Ovary (tissue), 9 donors: ENCODE data around the gene HSD17B1. TPM values are rescaled to one million over a fixed set of nuclear protein-coding genes. Genes with fewer than 3 reads are reported as not detected.
"Not testable (repeated sequence)": the region's sequence is repeated elsewhere in the genome, so short reads cannot be mapped to it uniquely, and the experiment has no call there.

Experiments
- DNase-seq, 5 donors: peaks; one replicate each; pipeline ENCODE4 v3.0.0-alpha.2; 2019 to 2020
- H3K27ac ChIP-seq, 2 donors: fragments of 200-600 bp; one replicate each; pipeline versions ENCODE4 v1.5.1 to v1.8.0; 2019 to 2022
- H3K27me3 ChIP-seq: fragments of 200-600 bp; one replicate; pipeline ENCODE4 v1.8.0; 2022
- H3K36me3 ChIP-seq: fragments of 200-600 bp; sonication (generic); one replicate; pipeline ENCODE4 v1.5.1; 2019
- H3K4me1 ChIP-seq: one replicate; pipeline ENCODE4 v1.8.1; 2013; ENCODE audit warnings: mild to moderate bottlenecking, moderate library complexity; ENCODE audit not compliant: insufficient read depth
- H3K4me3 ChIP-seq: fragments of 200-600 bp; sonication (generic); one replicate; pipeline ENCODE4 v1.5.1; 2017
- H3K9me3 ChIP-seq, 2 donors: fragments of 200-600 bp in 1 of 2; sonication (generic) in 1 of 2; one replicate each; pipeline versions ENCODE4 v1.5.1 to v1.8.1; 2013 to 2019; ENCODE audit warnings: mild to moderate bottlenecking in 1 of 2, moderate library complexity in 1 of 2
- CTCF ChIP-seq, 3 donors: fragments of 450-650 bp in 2 of 3; fragments of 200-600 bp in 1 of 3; IDR thresholded peaks; one replicate each; pipeline versions ENCODE4 v1.5.1 to v1.8.0; 2016 to 2022; ENCODE audit warnings: antibody characterized with exemption in 3 of 3, mild to moderate bottlenecking in 1 of 3
- EP300 ChIP-seq: sonication (generic); formaldehyde crosslinking; IDR thresholded peaks from one replicate; pipeline ENCODE4 v1.6.1; 2017; ENCODE audit warnings: antibody characterized with exemption
- POLR2A ChIP-seq: fragments of 450-650 bp; IDR thresholded peaks from one replicate; pipeline ENCODE4 v1.6.1; 2017; ENCODE audit warnings: antibody characterized with exemption, mild to moderate bottlenecking, moderate library complexity
- WGBS, 3 donors: extraction: QIAGEN DNeasy Blood & Tissue Kit in 1 of 3; methylation state at CpG; one replicate each; pipeline versions ENCODE4 v1.1.5 to v1.1.7; 2013 to 2017; 5-methylcytosine and 5-hydroxymethylcytosine counted together
- intact Hi-C, 4 donors: fragments of 100-400 bp; cut with DNase I; formaldehyde crosslinking; loops; one replicate each; pipeline versions ENCODE4 v1.11.0 to v1.15.1; 2022 to 2023
- polyA plus RNA-seq, 2 donors: library from polyadenylated mRNA; stranded (reverse); fragments of 200-250 nt in 1 of 2; fragments of 350-450 nt in 1 of 2; fragmentation: Illumina TruSeq in 1 of 2; extraction: RNeasy Lipid Tissue Mini Kit (QIAGEN cat#74804) in 1 of 2; gene quantifications; one replicate each; pipeline ENCODE4 v1.2.3, GENCODE V29; 2013 to 2014
- total RNA-seq, 7 donors: library from RNA; depleted of rRNA in 2 of 7; stranded (reverse); fragments of >200 nt in 2 of 7; fragmentation: NEBNext Ultra II Directional in 3 of 7; extraction: Animal tissue kit (Norgen Biotek cat#: 25700) in 3 of 7; gene quantifications; one replicate each; pipeline versions ENCODE4 v1.1.0 to v1.2.4, GENCODE V29; 2016 to 2023
- donor health status: DM: no; HTN: no; CAD: no; lungs with moderate emphysema.
- donor health status: DM: no; HTN: no; CAD: no.
- donor health status: Bipolar disorder and iron deficiency.
- donor health status: DM: yes; HTN: yes; CAD: no.
- donor health status: DM: no; HTN: no; CAD: no.
- donor health status: DM: yes; HTN: yes; CAD: no.

Gene HSD17B1
- total and polyA plus RNA-seq, 9 donors: 2.1 to 18.1 (median 6.5) TPM

- DNase-seq: peak in 1 of 5 donors; percentile 48
- peak overlapping the region; percentile 83 for H3K4me3 ChIP-seq
- H3K27me3 ChIP-seq: no peaks in the 10 kb centered on the region
- no peaks in the 10 kb centered on the region for H3K36me3 ChIP-seq
- no peaks in the 10 kb centered on the region for H3K9me3 ChIP-seq
- H3K4me1 ChIP-seq: peaks cover 14% of the 10 kb centered on the region
- no peak for TF ChIP-seq CTCF (IDR thresholded peaks at IDR 0.05)
- peak overlapping the region; percentile 47 to 72 for H3K27ac ChIP-seq
- WGBS, 3 donors: 16 to 49% (median 25%) methylated on average over 15 to 16 of the region's 16 CpGs
- intact Hi-C loops: no loop called here
These were observed 1.1 kb downstream of the HSD17B1 start for GRCh38 chr17:42553866-42554249.

- peak overlapping the region; percentile 83 for H3K4me3 ChIP-seq
- peaks cover 14% of the 10 kb centered on the region for H3K4me1 ChIP-seq
- TF ChIP-seq POLR2A (peak; percentile 83), EP300 (peak; percentile 39), CTCF (IDR thresholded peaks at IDR 0.05) (peak in 1 of 3 donors; percentile 13)
- no peaks in the 10 kb centered on the region for H3K9me3 ChIP-seq
- 0 to 1% (median 1%) methylated on average over 40 to 82 of the region's 82 CpGs for WGBS, 3 donors
- no peaks in the 10 kb centered on the region for H3K27me3 ChIP-seq
- H3K36me3 ChIP-seq: no peaks in the 10 kb centered on the region
- DNase-seq: peak; percentile 90 to 94 (median 92)
- peak overlapping the region; percentile 47 to 72 for H3K27ac ChIP-seq
- intact Hi-C loops: no loop called here
These were observed 1.8 kb downstream of the HSD17B1 start for GRCh38 chr17:42554250-42555121.

- Histone ChIP-seq H3K36me3 (no peaks in the 10 kb centered on the region), H3K4me3 (peak overlapping the region; percentile 83), H3K4me1 (peaks cover 14% of the 10 kb centered on the region), H3K9me3 (no peaks in the 10 kb centered on the region), H3K27me3 (no peaks in the 10 kb centered on the region), H3K27ac (peak overlapping the region; percentile 47 to 72)
- TF ChIP-seq EP300 (no peak), CTCF (IDR thresholded peaks at IDR 0.05) (no peak), POLR2A (no peak)
- DNase-seq: no peak
- 21 to 28% (median 25%) methylated on average over 4 of the region's 4 CpGs for WGBS, 3 donors
- intact Hi-C loops: no loop called here
These were observed 2.4 kb downstream of the HSD17B1 start for GRCh38 chr17:42555122-42555622.

- H3K27me3 ChIP-seq, H3K9me3 ChIP-seq, DNase-seq, intact Hi-C loops, H3K27ac ChIP-seq, H3K4me3 ChIP-seq, H3K36me3 ChIP-seq: not testable (repeated sequence)
- WGBS, 3 donors: 44 to 67% (median 60%) methylated on average over 5 of the region's 5 CpGs
- H3K4me1 ChIP-seq: peaks cover 14% of the 10 kb centered on the region
These were observed 3.4 kb downstream of the HSD17B1 start for GRCh38 chr17:42555961-42556617.

GRCh38 chr17:42559075-42559474 lies 6.4 kb downstream of the HSD17B1 start:
- WGBS, 3 donors: 78 to 81% (median 79%) methylated on average over 6 of the region's 6 CpGs
- no peak overlapping the region for H3K27ac ChIP-seq
- peaks cover 20% of the 10 kb centered on the region for H3K4me1 ChIP-seq
- no peak overlapping the region for H3K4me3 ChIP-seq
- no peak for DNase-seq
- no peaks in the 10 kb centered on the region for H3K36me3 ChIP-seq
- no peaks in the 10 kb centered on the region for H3K9me3 ChIP-seq
- TF ChIP-seq POLR2A (no peak), EP300 (no peak), CTCF (IDR thresholded peaks at IDR 0.05) (no peak)
- intact Hi-C loops: no loop called here
- no peaks in the 10 kb centered on the region for H3K27me3 ChIP-seq
